ENCODE results near the gene IQSEC1. TPM values are rescaled to one million over a fixed set of nuclear protein-coding genes. Genes with fewer than 3 reads are reported as not detected.
"Not testable (repeated sequence)": the region's sequence is repeated elsewhere in the genome, so short reads cannot be mapped to it uniquely, and the experiment has no call there.

The IQSEC1 gene
- polyA plus RNA-seq, 2 of the 4 experiments (the other 2 are of a cell fraction): 3.7 to 10.7 TPM

DNA sequence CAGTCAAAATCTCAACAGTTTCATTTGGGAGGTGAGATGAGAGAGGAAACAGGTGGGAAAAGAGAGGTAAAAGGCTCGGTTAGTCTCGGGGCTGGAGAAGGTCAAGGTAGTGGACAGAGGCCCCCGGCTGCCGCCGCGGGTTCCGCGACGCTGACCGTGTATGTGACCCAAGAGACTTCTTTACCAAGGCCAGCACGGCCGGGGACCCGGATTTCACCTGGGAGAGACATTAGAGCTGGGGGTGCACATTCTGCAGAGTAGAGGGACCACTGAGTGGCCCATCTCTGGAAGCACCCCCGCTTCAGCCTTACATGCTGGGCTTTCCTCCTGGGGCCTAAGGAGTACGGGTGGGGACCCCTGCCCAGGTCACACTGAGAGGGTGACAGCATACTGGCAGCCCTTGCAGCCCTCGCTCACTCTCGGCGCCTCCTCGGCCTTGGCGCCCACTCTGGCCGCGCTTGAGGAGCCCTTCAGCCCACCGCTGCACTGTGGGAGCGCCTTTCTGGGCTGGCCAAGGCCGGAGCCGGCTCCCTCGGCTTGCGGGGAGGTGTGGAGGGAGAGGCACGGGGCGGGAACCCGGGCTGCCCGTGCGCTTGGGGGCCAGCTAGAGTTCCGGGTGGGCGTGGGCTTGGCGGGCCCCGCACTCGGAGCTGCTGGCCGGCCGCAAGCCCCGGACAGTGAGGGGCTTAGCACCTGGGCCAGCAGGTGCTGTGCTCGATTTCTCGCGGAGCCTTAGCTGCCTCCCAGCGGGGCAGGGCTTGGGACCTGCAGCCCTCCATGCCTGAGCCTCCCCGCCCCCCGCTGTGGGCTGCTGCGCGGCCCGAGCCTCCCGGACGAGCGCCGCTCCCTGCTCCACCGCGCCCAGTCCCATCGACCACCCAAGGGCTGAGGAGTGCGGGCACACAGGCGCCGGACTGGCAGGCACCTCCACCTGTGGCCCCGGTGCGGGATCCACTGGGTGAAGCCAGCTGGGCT lies 190.6 kb downstream of the IQSEC1 start:
- Histone ChIP-seq H3K9me3 (no peaks in the 10 kb centered on the region), H3K4me3 (no peak overlapping the region), H3K4me2 (no peak overlapping the region), H3K27ac (no peak overlapping the region), H3K4me1 (no peaks in the 10 kb centered on the region)
- ChIA-PET CTCF (interaction anchor here (0.6 to 2.6 kb wide), 5 partner anchors 9 to 60 kb away, joined by 3 to 18 read pairs (median 4); no protein-coding TSS in a partner anchor), POLR2A (no interaction called here)
- no peak for TF ChIP-seq ZC3H11A (IDR thresholded peaks at IDR 0.05)
- no peak for TF ChIP-seq JUN (IDR thresholded peaks at IDR 0.05)
- no peak for TF ChIP-seq RNF2 (IDR thresholded peaks at IDR 0.05; ENCODE audit: borderline replicate concordance, low read depth)
- no peak for TF ChIP-seq TFCP2L1 (CRISPR knock-in tag; IDR thresholded peaks at IDR 0.05)
- TF ChIP-seq TP53 (CRISPR knock-in tag; IDR thresholded peaks at IDR 0.05): no peak
- no peak for TF ChIP-seq FOSB (CRISPR knock-in tag; IDR thresholded peaks at IDR 0.05)
- TF ChIP-seq, protein P1, sequence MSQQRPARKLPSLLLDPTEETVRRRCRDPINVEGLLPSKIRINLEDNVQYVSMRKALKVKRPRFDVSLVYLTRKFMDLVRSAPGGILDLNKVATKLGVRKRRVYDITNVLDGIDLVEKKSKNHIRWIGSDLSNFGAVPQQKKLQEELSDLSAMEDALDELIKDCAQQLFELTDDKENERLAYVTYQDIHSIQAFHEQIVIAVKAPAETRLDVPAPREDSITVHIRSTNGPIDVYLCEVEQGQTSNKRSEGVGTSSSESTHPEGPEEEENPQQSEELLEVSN (IDR thresholded peaks at IDR 0.05; ENCODE audit: borderline replicate concordance, low read depth): no peak
- no peak for TF ChIP-seq EHF (CRISPR knock-in tag; IDR thresholded peaks at IDR 0.05)
- TF ChIP-seq, protein P2, sequence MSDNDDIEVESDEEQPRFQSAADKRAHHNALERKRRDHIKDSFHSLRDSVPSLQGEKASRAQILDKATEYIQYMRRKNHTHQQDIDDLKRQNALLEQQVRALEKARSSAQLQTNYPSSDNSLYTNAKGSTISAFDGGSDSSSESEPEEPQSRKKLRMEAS (IDR thresholded peaks at IDR 0.05): no peak
- no peak for TF ChIP-seq PHF8 (IDR thresholded peaks at IDR 0.05; ENCODE audit: borderline replicate concordance, low read depth)
- FAIRE-seq: no peak
- no peak for ATAC-seq
- no peak for DNase-seq (ENCODE audit: low read depth in 1 of 2, low spot score in 1 of 2)
- WGBS (ENCODE audit: missing lambda C conversion rate): 87% methylated on average over 35 of the region's 62 CpGs

DNA sequence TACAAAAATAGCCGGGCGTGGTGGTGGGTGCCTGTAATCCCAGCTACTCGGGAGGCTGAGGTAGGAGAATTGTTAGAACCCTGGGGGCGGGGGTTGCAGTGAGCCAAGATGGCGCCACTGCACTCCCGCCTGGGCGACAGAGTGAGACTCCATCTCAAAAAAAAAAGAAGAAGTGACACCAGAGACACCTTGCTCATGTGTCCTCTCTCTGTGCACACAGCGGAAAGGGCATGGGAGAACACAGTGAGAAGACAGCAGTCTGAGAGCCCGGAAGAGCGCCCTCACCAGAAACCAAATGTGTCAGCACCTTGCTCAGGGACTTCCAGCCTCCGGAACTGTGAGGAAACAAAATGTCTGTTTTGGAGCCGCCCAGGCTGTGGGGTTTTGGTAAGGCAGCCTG lies 191.4 kb downstream of the IQSEC1 start:
- H3K4me1 ChIP-seq; POLR2A ChIA-PET; ATAC-seq; H3K9me3 ChIP-seq; H3K27ac ChIP-seq; H3K4me3 ChIP-seq; DNase-seq (ENCODE audit: low read depth in 1 of 2, low spot score in 1 of 2); H3K4me2 ChIP-seq; FAIRE-seq: not testable (repeated sequence)
- CTCF ChIA-PET: interaction anchor here (2.6 kb wide), 1 partner anchor 10 kb away, joined by 18 read pairs; no protein-coding TSS in a partner anchor
- WGBS (ENCODE audit: missing lambda C conversion rate): 67% methylated on average over 12 of the region's 12 CpGs

DNA sequence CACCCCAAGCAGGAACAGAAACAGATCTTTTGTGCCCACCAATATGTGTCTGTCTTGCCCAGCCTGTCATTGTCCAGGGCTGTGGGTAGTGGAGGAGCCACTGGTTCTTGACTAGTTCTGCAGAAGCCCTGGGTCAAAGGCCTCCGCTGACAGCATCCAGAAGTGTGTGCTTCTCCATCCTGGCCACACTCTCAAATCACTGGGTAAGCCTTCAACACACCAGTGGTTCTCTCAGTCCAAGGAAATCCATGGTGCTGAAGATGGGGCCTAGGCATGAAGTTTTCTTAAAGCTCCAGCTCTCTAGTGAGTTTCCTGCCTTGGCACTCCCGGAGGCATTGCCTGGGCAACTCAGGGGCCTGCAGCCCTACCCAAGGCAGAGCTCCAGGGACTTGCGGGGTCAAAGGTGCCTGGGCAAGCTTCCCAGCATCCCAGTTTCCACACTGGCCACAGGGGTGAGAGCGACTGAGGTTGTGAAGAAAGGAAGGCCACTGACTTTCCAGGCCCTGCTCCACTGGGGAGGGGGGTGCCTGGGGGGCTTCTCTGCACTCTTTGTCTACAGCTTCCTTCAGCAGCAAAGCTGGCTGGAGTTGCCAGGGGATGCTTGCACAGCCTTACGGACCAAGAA lies 193.9 kb downstream of the IQSEC1 start:
- no peak for FAIRE-seq
- Histone ChIP-seq H3K4me3 (no peak overlapping the region), H3K9me3 (no peaks in the 10 kb centered on the region), H3K27ac (no peak overlapping the region), H3K4me1 (0 out of 3 replicates have a peak, but pooled peaks cover 3% of the 10 kb centered on the region), H3K4me2 (no peak overlapping the region)
- DNase-seq (ENCODE audit: low read depth in 1 of 2, low spot score in 1 of 2): no peak
- POLR2A ChIA-PET: no interaction called here
- no peak for TF ChIP-seq RARB (CRISPR knock-in tag; IDR thresholded peaks at IDR 0.05)
- TF ChIP-seq, protein P3, sequence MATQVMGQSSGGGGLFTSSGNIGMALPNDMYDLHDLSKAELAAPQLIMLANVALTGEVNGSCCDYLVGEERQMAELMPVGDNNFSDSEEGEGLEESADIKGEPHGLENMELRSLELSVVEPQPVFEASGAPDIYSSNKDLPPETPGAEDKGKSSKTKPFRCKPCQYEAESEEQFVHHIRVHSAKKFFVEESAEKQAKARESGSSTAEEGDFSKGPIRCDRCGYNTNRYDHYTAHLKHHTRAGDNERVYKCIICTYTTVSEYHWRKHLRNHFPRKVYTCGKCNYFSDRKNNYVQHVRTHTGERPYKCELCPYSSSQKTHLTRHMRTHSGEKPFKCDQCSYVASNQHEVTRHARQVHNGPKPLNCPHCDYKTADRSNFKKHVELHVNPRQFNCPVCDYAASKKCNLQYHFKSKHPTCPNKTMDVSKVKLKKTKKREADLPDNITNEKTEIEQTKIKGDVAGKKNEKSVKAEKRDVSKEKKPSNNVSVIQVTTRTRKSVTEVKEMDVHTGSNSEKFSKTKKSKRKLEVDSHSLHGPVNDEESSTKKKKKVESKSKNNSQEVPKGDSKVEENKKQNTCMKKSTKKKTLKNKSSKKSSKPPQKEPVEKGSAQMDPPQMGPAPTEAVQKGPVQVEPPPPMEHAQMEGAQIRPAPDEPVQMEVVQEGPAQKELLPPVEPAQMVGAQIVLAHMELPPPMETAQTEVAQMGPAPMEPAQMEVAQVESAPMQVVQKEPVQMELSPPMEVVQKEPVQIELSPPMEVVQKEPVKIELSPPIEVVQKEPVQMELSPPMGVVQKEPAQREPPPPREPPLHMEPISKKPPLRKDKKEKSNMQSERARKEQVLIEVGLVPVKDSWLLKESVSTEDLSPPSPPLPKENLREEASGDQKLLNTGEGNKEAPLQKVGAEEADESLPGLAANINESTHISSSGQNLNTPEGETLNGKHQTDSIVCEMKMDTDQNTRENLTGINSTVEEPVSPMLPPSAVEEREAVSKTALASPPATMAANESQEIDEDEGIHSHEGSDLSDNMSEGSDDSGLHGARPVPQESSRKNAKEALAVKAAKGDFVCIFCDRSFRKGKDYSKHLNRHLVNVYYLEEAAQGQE (IDR thresholded peaks at IDR 0.05): peak; percentile 47; the same call in 1 of the 2 replicates
- CTCF ChIA-PET: interaction anchor here (2.3 to 10.6 kb wide), 3 partner anchors 11 to 12 kb away, joined by 11 to 90 read pairs (median 13); no protein-coding TSS in a partner anchor
- 76% methylated on average over 4 of the region's 5 CpGs for WGBS (ENCODE audit: missing lambda C conversion rate)
- no peak for ATAC-seq

DNA sequence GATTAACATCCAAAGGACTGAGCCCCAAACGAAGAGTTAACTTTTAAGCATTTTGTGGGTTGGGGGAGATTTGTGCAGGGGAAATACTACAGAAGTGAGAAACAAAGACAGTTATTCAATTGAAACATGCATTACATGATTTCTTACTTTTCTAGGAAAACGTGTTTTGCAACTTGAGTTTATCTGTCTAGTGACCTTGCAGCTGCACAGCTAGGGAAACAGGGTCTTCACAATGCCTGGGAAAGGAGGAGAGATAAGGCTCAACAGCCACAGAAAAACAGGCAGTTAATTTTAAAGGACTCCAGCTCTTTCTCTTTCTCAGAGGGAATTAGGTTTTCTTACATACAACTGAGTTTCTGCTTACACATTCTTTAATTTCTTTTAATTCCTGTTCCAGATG lies 194.5 kb downstream of the IQSEC1 start:
- H3K9me3 ChIP-seq; H3K4me2 ChIP-seq; H3K4me1 ChIP-seq; DNase-seq (ENCODE audit: low read depth in 1 of 2, low spot score in 1 of 2); H3K27ac ChIP-seq; H3K4me3 ChIP-seq; FAIRE-seq; ATAC-seq; POLR2A ChIA-PET: not testable (repeated sequence)
- CTCF ChIA-PET: interaction anchor here (2.3 to 10.6 kb wide), 2 partner anchors 11 to 13 kb away, joined by 11 to 90 read pairs; no protein-coding TSS in a partner anchor
- 31% methylated on average over 2 of the region's 2 CpGs for WGBS (ENCODE audit: missing lambda C conversion rate)

Measured in A549 (cell line).